Testis (tissue), 3 donors: Measurements from ENCODE around the gene LCN15. TPM values are rescaled to one million over a fixed set of nuclear protein-coding genes. Genes with fewer than 3 reads are reported as not detected.

ENCODE experiments used
- DNase-seq: peaks from one replicate; pipeline ENCODE4 v3.0.0-alpha.2; 2019
- H3K27ac ChIP-seq, 2 donors: fragments of 200-600 bp; sonication (generic); one replicate each; pipeline ENCODE4 v1.5.1; 2019
- H3K27me3 ChIP-seq: fragments of 200-600 bp; sonication (generic); one replicate; pipeline ENCODE4 v1.5.1; 2019
- H3K36me3 ChIP-seq: fragments of 200-600 bp; sonication (generic); one replicate; pipeline ENCODE4 v1.5.1; 2017; ENCODE audit warnings: low read depth; ENCODE audit errors: missing control alignments
- H3K4me1 ChIP-seq: fragments of 200-600 bp; sonication (generic); one replicate; pipeline ENCODE4 v1.5.1; 2019
- H3K4me3 ChIP-seq, 2 donors: fragments of 200-600 bp; sonication (generic); one replicate each; pipeline ENCODE4 v1.5.1; 2017 to 2019
- H3K9me3 ChIP-seq: fragments of 200-600 bp; sonication (generic); one replicate; pipeline ENCODE4 v1.5.1; 2017
- CTCF ChIP-seq, 3 experiments: fragments of 450-650 bp in 2 of 3; fragments of 200-600 bp in 1 of 3; sonication (generic) in 1 of 3; IDR thresholded peaks; one replicate each; pipeline ENCODE4 v1.5.1; 2016 to 2019; ENCODE audit warnings: antibody characterized with exemption in 3 of 3, mild to moderate bottlenecking in 2 of 3, moderate library complexity in 1 of 3
- POLR2A ChIP-seq: fragments of 450-650 bp; IDR thresholded peaks from one replicate; pipeline ENCODE4 v1.6.1; 2017; ENCODE audit warnings: antibody characterized with exemption, mild to moderate bottlenecking, moderate library complexity
- WGBS, 2 donors: methylation state at CpG; one replicate each; pipeline ENCODE4 v1.1.5; 2018; 5-methylcytosine and 5-hydroxymethylcytosine counted together
- intact Hi-C: fragments of 100-400 bp; cut with DNase I; formaldehyde crosslinking; loops from one replicate; pipeline ENCODE4 v1.15.1; 2023; ENCODE audit warnings: low total_unique reads
- polyA plus RNA-seq: library from polyadenylated mRNA; stranded (reverse); fragments of 350-450 nt; fragmentation: Illumina TruSeq; extraction: RNeasy Lipid Tissue Mini Kit (QIAGEN cat#74804); gene quantifications from one replicate; pipeline ENCODE4 v1.2.3, GENCODE V29; 2014; ENCODE audit warnings: low read depth, low replicate concordance; ENCODE audit not compliant: insufficient read depth
- total RNA-seq, 2 donors: library from RNA; depleted of rRNA; stranded (reverse); fragments of >200 nt; gene quantifications; one replicate each; pipeline ENCODE4 v1.2.3, GENCODE V29; 2016

The LCN15 gene
- total and polyA plus RNA-seq, 3 donors from 2014 or later: 0.41 to 0.68 TPM; not detected in 1

- Histone ChIP-seq H3K27me3 (no peaks in the 10 kb centered on the region), H3K9me3 (no peaks in the 10 kb centered on the region), H3K4me1 (peaks cover 28% of the 10 kb centered on the region), H3K4me3 (no peak overlapping the region), H3K27ac (no peak overlapping the region), H3K36me3 (no peaks in the 10 kb centered on the region)
- WGBS, 2 donors: 86 to 94% methylated on average over 1 of the region's 1 CpG
- intact Hi-C loops: no loop called here
- no peak for DNase-seq
- TF ChIP-seq CTCF (IDR thresholded peaks at IDR 0.05) (no peak), POLR2A (no peak)
Observed at GRCh38 chr9:136751244-136751643, 13.1 kb downstream of the LCN15 start.

- 77 to 81% methylated on average over 2 of the region's 2 CpGs for WGBS, 2 donors
- no peaks in the 10 kb centered on the region for H3K36me3 ChIP-seq
- H3K4me1 ChIP-seq: peaks cover 28% of the 10 kb centered on the region
- no peaks in the 10 kb centered on the region for H3K27me3 ChIP-seq
- H3K9me3 ChIP-seq: no peaks in the 10 kb centered on the region
- no peak for DNase-seq
- TF ChIP-seq CTCF (IDR thresholded peaks at IDR 0.05): no peak
- TF ChIP-seq POLR2A: no peak
- H3K4me3 ChIP-seq: no peak overlapping the region
- intact Hi-C loops: no loop called here
- peak overlapping the region in 1 of 2 donors; percentile 53 for H3K27ac ChIP-seq
Observed at GRCh38 chr9:136750526-136750925, 13.8 kb downstream of the LCN15 start.

- 25 to 35% methylated on average over 18 to 21 of the region's 21 CpGs for WGBS, 2 donors
- Histone ChIP-seq H3K4me3 (no peak overlapping the region), H3K36me3 (no peaks in the 10 kb centered on the region), H3K27me3 (no peaks in the 10 kb centered on the region), H3K4me1 (peaks cover 28% of the 10 kb centered on the region), H3K27ac (peak overlapping the region; percentile 53 to 56), H3K9me3 (no peaks in the 10 kb centered on the region)
- peak; percentile 79 for DNase-seq
- TF ChIP-seq POLR2A: no peak
- no peak for TF ChIP-seq CTCF (IDR thresholded peaks at IDR 0.05)
- intact Hi-C loops: no loop called here
Observed at GRCh38 chr9:136748666-136749611, 15.4 kb downstream of the LCN15 start.

- H3K4me3 ChIP-seq: no peak within 1 kb of the TSS
- 69% methylated on average over 8 of the region's 8 CpGs; no CpG with 5 or more reads in 1 of the 2 donors for WGBS, 2 donors
- DNase-seq: no peak
- intact Hi-C loops: no loop called here
- TF ChIP-seq POLR2A (no peak), CTCF (IDR thresholded peaks at IDR 0.05) (no peak)
- no peaks in the 10 kb centered on the region for H3K27me3 ChIP-seq
- H3K9me3 ChIP-seq: no peaks in the 10 kb centered on the region
- no peaks in the 10 kb centered on the region for H3K36me3 ChIP-seq
- peaks cover 28% of the 10 kb centered on the region for H3K4me1 ChIP-seq
- peak within 1 kb of the TSS; percentile 53 to 56 for H3K27ac ChIP-seq
Observed at GRCh38 chr9:136748201-136748600, 16.1 kb downstream of the LCN15 start, which contains the start of gene LCN6. Gene LCN6, minus strand, starts transcription at chr9:136748525. Its CDS starts 42 bp downstream, at chr9:136748483.
